KBM-7 (cell line): ENCODE data around the gene PCSK6.
"Not testable (repeated sequence)": the region's sequence is repeated elsewhere in the genome, so short reads cannot be mapped to it uniquely, and the experiment has no call there.

Experiments used
- DNase-seq: peaks from one replicate; pipeline ENCODE4 v3.0.0-alpha.2; 2015
- in situ Hi-C: fragments of 300-500 bp; cut with MboI; formaldehyde crosslinking; loops from 2 replicates; pipeline ENCODE4 v1.14.3; 2020; ENCODE audit warnings: low sequenced_read_pairs, low pct_unique_long_range_greater_than_20kb, mixed read lengths

Gene PCSK6

GRCh38 chr15:101355678-101356464, 133.6 kb downstream of the PCSK6 start:
- no peak for DNase-seq
- in situ Hi-C loops, result no loop called here

- no peak for DNase-seq
- in situ Hi-C loops, result no loop called here
Measured at GRCh38 chr15:101354891-101355623, 134.4 kb downstream of the PCSK6 start.

- in situ Hi-C loops, result no loop called here
Measured at GRCh38 chr15:101353240-101353639, 136.3 kb downstream of the PCSK6 start.

GRCh38 chr15:101351736-101352135, 137.8 kb downstream of the PCSK6 start:
- in situ Hi-C loops, result no loop called here

More at GRCh38 chr15:101353240-101353639, 136.3 kb downstream of the PCSK6 start:
- DNase-seq, result no peak

GRCh38 chr15:101349047-101349951, 140.2 kb downstream of the PCSK6 start:
- DNase-seq, result no peak
- in situ Hi-C loops, result no loop called here

More at GRCh38 chr15:101351736-101352135, 137.8 kb downstream of the PCSK6 start:
- no peak for DNase-seq

DNA sequence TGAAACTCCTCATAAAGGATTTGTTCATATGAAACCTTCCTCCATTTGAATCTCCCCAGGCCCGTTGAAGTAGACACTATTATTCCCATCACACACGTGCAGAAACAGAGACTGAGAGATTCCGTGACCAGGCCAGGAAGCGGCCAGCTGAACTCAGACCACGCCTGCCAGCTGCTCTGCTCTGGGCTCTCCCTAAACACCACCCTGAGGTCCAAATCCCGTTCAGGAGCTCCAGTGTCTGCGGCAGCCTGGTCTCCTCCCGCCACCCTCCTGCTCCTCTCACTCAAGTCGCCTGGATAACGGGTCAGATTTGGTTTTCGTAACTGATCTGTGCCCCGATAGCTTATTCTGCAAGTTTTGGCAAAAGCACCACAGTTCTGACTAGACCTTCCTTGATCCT, 140.9 kb downstream of the PCSK6 start:
- DNase-seq, result no peak
- in situ Hi-C loops, result no loop called here

GRCh38 chr15:101348015-101348414, 141.5 kb downstream of the PCSK6 start:
- in situ Hi-C loops, result no loop called here
- DNase-seq, result no peak

DNA sequence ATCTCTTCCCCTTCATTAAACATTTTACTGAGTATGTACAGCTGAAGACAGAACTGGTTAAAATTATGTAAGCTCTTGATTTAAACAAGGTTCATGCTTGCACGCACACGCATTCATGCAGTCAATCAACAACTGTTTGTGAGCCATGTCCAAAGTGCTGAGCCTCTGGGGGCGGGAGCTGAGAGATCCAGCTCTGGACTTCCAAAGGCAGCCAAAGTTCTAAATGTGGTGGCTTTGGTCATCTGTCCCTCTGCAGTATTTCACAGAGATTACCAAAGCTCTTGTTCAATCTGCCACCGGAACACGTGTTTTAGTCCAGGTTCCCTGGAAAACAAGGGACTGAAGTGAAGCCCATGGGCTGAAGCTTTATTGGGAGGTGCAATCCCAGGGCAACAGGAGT, 142.1 kb downstream of the PCSK6 start:
- in situ Hi-C loops, result no loop called here
- DNase-seq, result no peak

- DNase-seq, result no peak
- in situ Hi-C loops, result no loop called here
Measured at GRCh38 chr15:101346928-101347327, 142.6 kb downstream of the PCSK6 start.

DNA sequence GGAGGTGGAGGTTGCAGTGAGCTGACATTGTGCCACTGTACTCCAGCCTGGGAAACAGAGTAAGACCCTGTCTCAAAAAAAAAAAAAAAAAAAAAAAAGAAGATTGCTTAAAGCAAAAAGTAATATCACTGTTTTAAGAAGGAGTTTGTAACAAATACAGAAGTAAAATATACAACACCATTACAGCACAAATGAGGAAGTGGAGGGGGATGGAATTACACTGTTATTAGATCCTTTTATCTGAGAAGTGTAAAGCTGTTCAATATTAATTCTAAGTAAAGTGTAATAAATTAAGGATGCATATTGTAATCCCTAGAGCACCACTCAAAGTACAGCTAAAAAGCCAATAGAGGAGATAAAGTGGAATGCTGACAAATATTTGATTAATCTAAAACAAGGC, 147.5 kb downstream of the PCSK6 start:
- DNase-seq, result peak; percentile 20
- in situ Hi-C loops, result no loop called here

DNA sequence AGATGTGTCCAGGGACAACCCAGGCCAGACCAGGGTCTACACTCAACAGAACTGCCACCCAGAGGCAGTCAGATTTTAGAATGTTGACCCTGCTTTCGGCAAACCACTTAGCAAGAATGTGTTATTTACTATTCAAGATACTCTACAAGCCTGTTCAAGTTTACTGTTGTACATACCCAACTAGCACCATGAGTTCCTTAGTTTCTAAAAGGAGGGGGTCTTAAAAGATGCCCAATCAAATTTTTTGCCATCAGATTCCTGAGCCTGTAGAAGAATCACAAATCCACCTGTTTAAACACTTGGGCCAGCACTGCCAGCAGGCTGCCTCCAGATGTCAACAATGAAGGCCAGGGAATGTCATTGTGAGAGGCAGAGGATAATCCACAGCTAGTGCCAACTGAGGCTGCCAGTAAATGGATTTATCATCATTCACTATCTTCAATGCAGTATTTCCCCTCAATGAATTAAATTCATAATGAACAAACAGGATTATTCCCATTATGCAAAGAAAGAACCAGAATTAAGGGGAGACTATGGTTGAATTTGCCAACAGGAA, 150.9 kb downstream of the PCSK6 start:
- no peak for DNase-seq
- in situ Hi-C loops, result no loop called here

- no peak for DNase-seq
- in situ Hi-C loops, result no loop called here
Measured at GRCh38 chr15:101337976-101338375, 151.5 kb downstream of the PCSK6 start.

- peak; percentile 53 for DNase-seq
- in situ Hi-C loops, result not testable (repeated sequence)
Measured at GRCh38 chr15:101333907-101334789, 155.4 kb downstream of the PCSK6 start.

DNA sequence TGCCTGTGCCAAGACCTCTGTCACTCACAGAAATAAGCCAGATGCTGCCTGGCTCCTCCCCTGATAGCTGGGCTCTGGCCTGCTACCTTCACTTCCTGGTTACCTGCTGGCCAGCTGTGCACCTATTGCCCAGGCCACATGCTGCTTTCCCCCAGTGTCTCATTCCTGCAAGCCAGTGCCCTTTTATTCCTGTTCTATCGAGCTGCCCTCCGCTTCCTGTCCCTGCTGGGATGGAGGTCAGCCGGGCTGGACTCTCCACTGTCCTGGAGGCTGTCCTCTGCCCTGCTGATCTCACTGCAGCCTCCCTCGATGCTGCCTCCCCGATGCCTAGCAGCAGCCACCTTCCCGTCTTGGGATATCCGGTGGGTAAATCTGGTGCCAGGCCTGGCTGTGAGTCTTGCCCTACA, 157.4 kb downstream of the PCSK6 start:
- no peak for DNase-seq
- in situ Hi-C loops, result no loop called here

DNA sequence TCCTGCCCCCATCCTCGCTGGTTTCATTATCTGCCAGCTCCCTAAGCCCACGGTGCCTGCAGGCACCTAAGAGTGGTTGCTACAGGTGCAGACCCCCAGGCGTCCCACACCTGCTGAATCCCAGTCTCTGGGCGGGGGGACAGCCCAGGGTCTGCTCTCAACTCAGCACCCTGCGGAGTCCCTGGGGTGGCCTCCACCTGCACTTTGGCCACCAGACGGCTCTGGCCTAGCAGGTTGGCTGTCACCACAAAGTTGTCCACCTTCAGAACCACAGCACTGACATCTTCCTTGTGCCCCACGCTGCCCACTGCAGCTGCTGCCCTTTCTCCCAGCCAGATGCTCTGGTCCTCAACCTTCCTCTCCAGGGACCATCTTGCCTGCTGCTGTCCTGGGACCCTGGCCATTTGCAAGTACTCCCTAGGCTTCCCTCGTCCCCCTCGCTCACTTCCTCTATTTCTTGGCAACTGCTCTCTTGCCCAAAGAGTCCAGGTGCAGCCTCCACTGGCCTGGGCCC, 159.6 kb downstream of the PCSK6 start:
- in situ Hi-C loops, result no loop called here
- no peak for DNase-seq

DNA sequence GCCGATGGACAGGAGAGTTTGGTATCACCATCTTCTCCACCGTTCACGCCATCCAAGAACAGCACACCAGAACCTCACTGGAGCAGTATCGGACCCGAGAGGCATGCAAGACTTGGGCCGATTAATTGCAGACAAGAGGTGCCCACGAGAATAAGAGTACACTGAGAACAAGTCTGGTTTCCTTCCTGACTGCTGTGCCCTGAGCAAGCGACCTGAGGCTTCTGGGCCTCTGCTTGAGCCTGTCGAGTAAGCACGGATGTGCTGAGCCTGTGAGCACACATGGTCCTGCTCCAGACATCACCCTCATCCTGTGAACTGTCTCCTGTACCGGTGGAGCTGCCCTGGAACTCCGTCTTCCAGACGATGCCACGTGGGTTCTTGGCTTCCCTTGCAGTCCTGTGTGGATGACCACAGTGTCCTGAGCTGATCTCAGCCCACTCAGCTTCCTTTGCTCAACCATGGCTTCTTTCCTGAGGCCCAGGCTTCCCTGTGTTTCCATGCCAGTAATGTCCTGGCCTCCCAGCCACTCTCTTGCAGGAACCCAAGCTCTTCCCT, 160.1 kb downstream of the PCSK6 start:
- no peak for DNase-seq
- in situ Hi-C loops, result no loop called here

DNA sequence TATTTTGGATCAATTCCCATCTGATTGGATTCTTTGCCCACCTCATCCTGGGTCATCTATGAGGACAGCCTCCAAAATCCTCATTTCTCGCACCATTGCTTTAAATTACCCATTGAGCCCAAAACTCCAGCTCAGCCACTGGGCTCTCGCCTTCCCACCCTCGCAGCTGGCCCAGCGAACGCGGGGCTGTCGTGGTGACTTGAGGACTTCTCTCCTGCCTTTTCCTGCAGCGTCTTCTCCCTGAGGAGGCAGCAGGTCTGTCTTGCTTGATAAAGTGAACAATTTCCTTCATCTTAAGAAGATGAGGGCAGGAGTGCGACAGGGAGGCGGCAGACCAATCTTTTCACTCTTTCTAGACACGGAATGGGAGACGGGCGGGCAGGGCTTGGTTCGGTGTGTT, 161.5 kb downstream of the PCSK6 start:
- no peak for DNase-seq
- in situ Hi-C loops, result no loop called here
